Parathyroid adenoma (tissue), 2 donors: ENCODE results near the gene DLGAP3.

Experiments used
- H2AFZ ChIP-seq: fragments of 300-600 bp; sonication (generic); one replicate; pipeline ENCODE4 v1.7.0; 2017; ENCODE audit warnings: antibody characterized with exemption, mild to moderate bottlenecking
- H3K27ac ChIP-seq: fragments of 300-600 bp; sonication (generic); one replicate; pipeline ENCODE4 v1.7.0; 2017
- H3K27me3 ChIP-seq: fragments of 300-600 bp; sonication (generic); one replicate; pipeline ENCODE4 v1.7.0; 2017; ENCODE audit warnings: low read length; ENCODE audit not compliant: control insufficient read depth, insufficient read depth
- H3K36me3 ChIP-seq: fragments of 300-600 bp; sonication (generic); one replicate; pipeline ENCODE4 v1.7.0; 2017; ENCODE audit warnings: low read length; ENCODE audit not compliant: control insufficient read depth, insufficient read depth
- H3K4me1 ChIP-seq: fragments of 300-600 bp; sonication (generic); one replicate; pipeline ENCODE4 v1.7.0; 2017; ENCODE audit warnings: control low read depth
- H3K4me2 ChIP-seq: fragments of 300-600 bp; sonication (generic); one replicate; pipeline ENCODE4 v1.7.0; 2017; ENCODE audit warnings: low read length
- H3K4me3 ChIP-seq: fragments of 300-600 bp; sonication (generic); one replicate; pipeline ENCODE4 v1.7.0; 2017; ENCODE audit warnings: low read depth, low read length
- H3K79me2 ChIP-seq: fragments of 300-600 bp; sonication (generic); one replicate; pipeline ENCODE4 v1.7.0; 2017; ENCODE audit warnings: control low read depth
- H3K9ac ChIP-seq: fragments of 300-600 bp; sonication (generic); one replicate; pipeline ENCODE4 v1.7.0; 2017; ENCODE audit warnings: mild to moderate bottlenecking
- H3K9me3 ChIP-seq: fragments of 300-600 bp; sonication (generic); one replicate; pipeline ENCODE4 v1.7.0; 2017; ENCODE audit warnings: low read length; ENCODE audit not compliant: control insufficient read depth
- CTCF ChIP-seq: fragments of 300-600 bp; sonication (generic); IDR thresholded peaks from one replicate; pipeline ENCODE4 v1.7.0; 2017; ENCODE audit warnings: antibody characterized with exemption, mild to moderate bottlenecking
- donor health status: primary hyperparathyroidism.

The DLGAP3 gene

GRCh38 chr1:34899906-34900305 lies 29.5 kb downstream of the DLGAP3 start:
- Histone ChIP-seq H3K79me2 (no peaks in the 10 kb centered on the region), H3K4me1 (no peaks in the 10 kb centered on the region), H3K9ac (no peak overlapping the region), H3K4me2 (no peak overlapping the region), H3K27ac (no peak overlapping the region), H3K4me3 (no peak overlapping the region), H3K27me3 (no peaks in the 10 kb centered on the region), H3K36me3 (no peaks in the 10 kb centered on the region), H2AFZ (no peak overlapping the region), H3K9me3 (no peaks in the 10 kb centered on the region)
- TF ChIP-seq CTCF = no peak

GRCh38 chr1:34899471-34899870 lies 30.0 kb downstream of the DLGAP3 start:
- Histone ChIP-seq H3K9ac (no peak overlapping the region), H3K9me3 (no peaks in the 10 kb centered on the region), H3K4me2 (no peak overlapping the region), H3K4me3 (no peak overlapping the region), H3K27ac (no peak overlapping the region), H3K79me2 (no peaks in the 10 kb centered on the region), H2AFZ (no peak overlapping the region), H3K4me1 (no peaks in the 10 kb centered on the region), H3K27me3 (no peaks in the 10 kb centered on the region), H3K36me3 (no peaks in the 10 kb centered on the region)
- TF ChIP-seq CTCF = no peak

- no peak overlapping the region for H3K4me2 ChIP-seq
- H3K36me3 ChIP-seq = no peaks in the 10 kb centered on the region
- H3K27ac ChIP-seq = no peak overlapping the region
- no peaks in the 10 kb centered on the region for H3K4me1 ChIP-seq
- no peaks in the 10 kb centered on the region for H3K9me3 ChIP-seq
- H3K79me2 ChIP-seq = no peaks in the 10 kb centered on the region
- H2AFZ ChIP-seq = no peak overlapping the region
- no peaks in the 10 kb centered on the region for H3K27me3 ChIP-seq
- no peak overlapping the region for H3K4me3 ChIP-seq
- no peak for TF ChIP-seq CTCF
- H3K9ac ChIP-seq = no peak overlapping the region
Measured at GRCh38 chr1:34898330-34898761, 31.1 kb downstream of the DLGAP3 start.

- Histone ChIP-seq H2AFZ (no peak overlapping the region), H3K4me2 (no peak overlapping the region), H3K27me3 (no peaks in the 10 kb centered on the region), H3K79me2 (no peaks in the 10 kb centered on the region), H3K9ac (no peak overlapping the region), H3K27ac (no peak overlapping the region), H3K9me3 (no peaks in the 10 kb centered on the region), H3K4me3 (no peak overlapping the region), H3K4me1 (no peaks in the 10 kb centered on the region), H3K36me3 (no peaks in the 10 kb centered on the region)
- no peak for TF ChIP-seq CTCF
Measured at GRCh38 chr1:34896612-34897011, 32.8 kb downstream of the DLGAP3 start.

GRCh38 chr1:34889705-34890104 lies 39.7 kb downstream of the DLGAP3 start:
- no peaks in the 10 kb centered on the region for H3K36me3 ChIP-seq
- no peak overlapping the region for H3K9ac ChIP-seq
- no peaks in the 10 kb centered on the region for H3K4me1 ChIP-seq
- H3K79me2 ChIP-seq = no peaks in the 10 kb centered on the region
- H3K9me3 ChIP-seq = no peaks in the 10 kb centered on the region
- no peaks in the 10 kb centered on the region for H3K27me3 ChIP-seq
- TF ChIP-seq CTCF = no peak
- no peak overlapping the region for H3K27ac ChIP-seq
- no peak overlapping the region for H3K4me2 ChIP-seq
- H2AFZ ChIP-seq = no peak overlapping the region
- H3K4me3 ChIP-seq = no peak overlapping the region
